Upper lobe of left lung (tissue), 4 donors: ENCODE data around the gene TNNT3.

Experiments
- POLR2A ChIP-seq, 4 donors: fragments of 450-650 bp; IDR thresholded peaks; one replicate each; pipeline ENCODE4 v1.5.1; 2016 to 2017; ENCODE audit warnings: antibody characterized with exemption in 4 of 4, mild to moderate bottlenecking in 2 of 4
- POLR2AphosphoS5 ChIP-seq, 2 donors: sonication (generic); formaldehyde crosslinking; IDR thresholded peaks; one replicate each; pipeline ENCODE4 v1.5.1; 2017; ENCODE audit warnings: antibody characterized with exemption in 2 of 2

DNA sequence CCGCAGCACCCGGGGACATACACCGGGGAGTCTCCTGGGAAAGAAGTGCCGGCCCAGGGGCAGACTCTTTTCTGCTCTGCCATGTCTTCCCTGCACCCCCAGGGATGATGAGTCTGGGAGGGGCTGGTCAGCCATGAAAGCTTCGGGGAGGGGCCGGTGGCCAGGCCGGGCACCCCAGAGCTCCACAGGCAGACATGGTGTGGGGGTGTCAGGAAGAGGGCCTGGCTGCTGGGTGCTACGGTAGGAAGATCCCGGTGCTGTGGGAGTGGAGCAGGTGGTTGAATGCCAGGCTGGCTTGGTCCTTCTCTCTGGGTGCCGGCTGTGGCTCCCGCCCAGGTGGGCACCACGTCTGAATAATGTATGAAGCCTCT lies 49.2 kb upstream of the TNNT3 start:
- no peak for TF ChIP-seq POLR2A (IDR thresholded peaks at IDR 0.05)
- TF ChIP-seq POLR2AphosphoS5 (IDR thresholded peaks at IDR 0.05), result no peak
